22Rv1 (cell line): Measurements from ENCODE around the gene RUSF1.

Source experiments
- ZFX ChIP-seq: fragments of 450-650 bp; IDR thresholded peaks from 2 replicates; pipeline ENCODE4 v1.6.1; 2017; ENCODE audit warnings: antibody characterized with exemption, borderline replicate concordance
- TF ChIP-seq, protein P1 (sequence below): fragments of 450-650 bp; IDR thresholded peaks from 2 replicates; pipeline ENCODE4 v1.5.1; 2017; ENCODE audit warnings: mild to moderate bottlenecking

DNA sequence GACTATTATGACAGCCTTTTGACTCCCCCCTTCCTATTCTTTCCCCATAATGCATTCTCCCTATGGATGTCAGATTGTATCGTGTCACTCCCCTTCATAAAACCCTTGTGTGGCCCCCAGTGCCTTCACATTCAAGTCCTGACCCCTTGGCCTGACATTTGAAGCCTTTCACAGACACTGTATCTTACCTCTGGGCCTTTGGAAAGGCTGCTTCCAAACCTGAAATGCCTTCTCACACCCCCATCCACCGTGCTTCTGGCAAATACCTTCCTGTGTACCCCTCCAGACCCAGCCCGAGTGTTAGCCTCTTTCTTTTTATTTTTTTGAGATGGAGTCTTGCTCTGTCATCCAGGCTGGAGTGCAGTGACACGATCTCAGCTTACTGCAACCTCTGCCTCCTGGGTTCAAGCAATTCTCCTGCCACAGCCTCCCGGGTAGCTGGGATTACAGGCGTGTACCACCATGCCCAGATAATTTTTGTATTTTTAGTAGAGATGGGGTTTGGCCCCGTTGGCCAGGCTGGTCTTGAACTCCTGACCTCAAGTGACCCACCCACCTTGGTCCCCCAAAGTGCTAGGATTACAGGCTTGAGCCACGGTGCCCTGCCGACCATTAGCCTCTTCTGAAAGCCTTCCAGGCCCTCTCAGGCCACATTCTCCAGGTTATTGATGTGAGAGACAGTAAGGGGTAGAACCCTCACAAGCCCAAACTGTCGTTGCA, 46.8 kb downstream of the RUSF1 start:
- TF ChIP-seq, protein P1, sequence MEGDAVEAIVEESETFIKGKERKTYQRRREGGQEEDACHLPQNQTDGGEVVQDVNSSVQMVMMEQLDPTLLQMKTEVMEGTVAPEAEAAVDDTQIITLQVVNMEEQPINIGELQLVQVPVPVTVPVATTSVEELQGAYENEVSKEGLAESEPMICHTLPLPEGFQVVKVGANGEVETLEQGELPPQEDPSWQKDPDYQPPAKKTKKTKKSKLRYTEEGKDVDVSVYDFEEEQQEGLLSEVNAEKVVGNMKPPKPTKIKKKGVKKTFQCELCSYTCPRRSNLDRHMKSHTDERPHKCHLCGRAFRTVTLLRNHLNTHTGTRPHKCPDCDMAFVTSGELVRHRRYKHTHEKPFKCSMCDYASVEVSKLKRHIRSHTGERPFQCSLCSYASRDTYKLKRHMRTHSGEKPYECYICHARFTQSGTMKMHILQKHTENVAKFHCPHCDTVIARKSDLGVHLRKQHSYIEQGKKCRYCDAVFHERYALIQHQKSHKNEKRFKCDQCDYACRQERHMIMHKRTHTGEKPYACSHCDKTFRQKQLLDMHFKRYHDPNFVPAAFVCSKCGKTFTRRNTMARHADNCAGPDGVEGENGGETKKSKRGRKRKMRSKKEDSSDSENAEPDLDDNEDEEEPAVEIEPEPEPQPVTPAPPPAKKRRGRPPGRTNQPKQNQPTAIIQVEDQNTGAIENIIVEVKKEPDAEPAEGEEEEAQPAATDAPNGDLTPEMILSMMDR: no peak
- no peak for TF ChIP-seq ZFX
